NCI-H226 (cell line): ENCODE measurements around the gene PAQR4.
A peak's percentile ranks its signal among the peaks of the same experiment; 100 is the strongest.

Experiments
- DNase-seq: peaks from one replicate; pipeline ENCODE4 v3.0.0-alpha.2; 2015

The PAQR4 gene

DNA sequence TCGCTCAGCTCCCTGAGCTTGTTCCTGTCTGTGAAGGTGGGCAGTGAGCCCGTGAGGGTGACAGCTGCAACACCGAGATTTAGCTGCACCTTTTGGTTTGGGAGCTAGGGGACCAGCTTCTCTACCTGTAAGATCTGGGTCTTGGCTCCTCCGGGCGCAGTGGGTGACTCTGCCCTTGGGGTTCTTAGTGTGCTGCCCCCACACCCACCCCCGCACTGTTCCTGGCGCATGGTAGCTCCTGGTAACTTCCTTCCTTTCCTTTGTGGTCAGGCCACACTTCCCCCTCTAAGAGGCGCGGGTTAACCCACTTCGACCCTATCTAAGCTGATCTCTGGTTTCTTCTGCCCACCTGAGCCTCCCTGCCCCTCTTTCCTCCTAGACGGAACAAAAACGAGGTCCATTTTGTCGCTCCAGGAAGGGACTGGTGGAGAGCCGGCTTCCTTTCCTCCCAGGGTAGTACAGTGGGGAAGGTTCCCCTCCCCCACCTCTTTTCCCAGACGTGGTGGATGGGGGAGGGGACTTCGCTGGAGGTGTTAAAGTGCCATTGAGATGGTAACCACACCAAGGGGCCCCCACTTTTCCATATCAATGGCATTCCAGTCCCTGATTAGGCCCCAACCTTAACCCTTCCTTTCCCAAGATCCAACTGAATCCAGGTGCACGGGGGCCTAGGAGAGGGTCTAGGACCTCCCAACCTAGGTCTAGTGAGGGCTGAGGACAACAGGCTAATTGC lies 39.0 kb downstream of the PAQR4 start:
- DNase-seq: no peak

DNA sequence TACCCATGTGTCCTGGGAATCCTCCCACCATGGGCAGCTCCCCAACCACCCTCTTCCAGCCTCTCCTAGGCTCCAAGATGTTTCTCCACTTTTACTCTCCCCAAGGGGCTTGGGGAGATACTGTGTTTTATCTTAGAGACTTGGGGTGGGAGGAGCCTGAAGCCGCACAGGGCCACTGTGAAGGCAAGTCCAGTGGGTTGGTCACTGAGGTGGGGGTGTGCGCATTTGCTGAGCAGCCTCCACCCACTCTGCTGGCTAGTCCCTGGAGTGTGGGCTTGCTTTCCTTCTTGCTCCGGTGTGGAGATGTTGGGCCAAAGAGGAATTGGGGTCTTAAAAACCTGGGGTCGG lies 39.5 kb downstream of the PAQR4 start:
- no peak for DNase-seq

DNA sequence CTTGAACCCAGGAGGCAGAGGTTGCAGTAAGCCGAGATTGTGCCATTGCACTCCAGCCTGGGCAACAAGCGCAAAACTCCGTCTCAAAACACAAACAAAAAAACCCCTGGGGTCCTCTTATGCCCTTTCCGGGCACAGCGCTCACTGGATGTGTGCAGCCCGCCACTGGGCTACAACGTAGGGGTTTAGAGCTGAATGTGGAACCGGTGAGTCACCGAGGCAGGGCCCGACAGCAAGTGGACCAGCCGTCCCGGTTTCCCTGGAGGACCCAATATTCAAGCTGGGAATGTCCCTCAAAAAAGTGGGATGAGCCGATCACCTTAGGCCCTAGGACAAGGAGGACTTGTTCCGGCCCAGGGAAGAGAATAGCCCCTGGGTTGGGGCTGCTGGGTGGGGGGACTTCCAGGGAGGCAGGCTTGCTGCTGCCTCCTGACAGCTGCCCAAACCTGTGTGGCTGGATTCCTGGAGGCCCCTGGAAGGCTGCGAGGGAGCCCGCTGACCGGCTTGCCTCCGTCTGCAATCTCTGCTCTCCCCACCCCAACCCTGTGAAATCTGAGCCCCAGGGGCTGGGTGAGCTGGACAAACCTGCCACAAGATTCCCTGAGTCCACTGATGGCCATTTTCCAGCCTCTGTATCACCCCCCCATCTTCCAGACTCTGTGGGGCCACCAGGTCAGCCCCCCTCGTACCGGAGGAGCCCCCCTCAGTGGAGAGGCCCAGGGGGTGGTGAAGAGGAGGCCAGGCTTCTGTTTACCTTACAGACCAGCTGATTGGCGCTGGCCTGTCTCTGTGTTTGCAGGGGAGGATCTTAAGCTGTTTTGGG lies 40.6 kb downstream of the PAQR4 start:
- DNase-seq: no peak

DNA sequence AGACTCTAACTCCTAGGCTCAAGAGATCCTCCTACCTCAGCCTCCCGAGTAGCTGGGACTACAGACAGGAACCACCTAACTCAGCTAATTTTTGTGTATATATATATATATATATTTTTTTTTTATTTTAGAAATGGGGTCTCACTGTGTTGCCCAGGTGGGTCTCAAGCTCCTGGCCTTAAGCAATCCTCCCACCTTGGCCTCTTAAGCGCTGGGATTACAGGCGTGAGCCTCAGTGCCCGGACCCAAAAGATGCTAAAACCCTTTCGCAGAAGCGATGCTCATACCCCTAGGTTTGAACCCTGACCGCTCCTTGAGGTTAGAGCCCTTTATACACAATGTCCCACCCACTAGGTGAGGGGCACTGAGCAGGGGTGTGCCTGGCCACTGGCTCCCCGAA lies 41.4 kb downstream of the PAQR4 start:
- no peak for DNase-seq

DNA sequence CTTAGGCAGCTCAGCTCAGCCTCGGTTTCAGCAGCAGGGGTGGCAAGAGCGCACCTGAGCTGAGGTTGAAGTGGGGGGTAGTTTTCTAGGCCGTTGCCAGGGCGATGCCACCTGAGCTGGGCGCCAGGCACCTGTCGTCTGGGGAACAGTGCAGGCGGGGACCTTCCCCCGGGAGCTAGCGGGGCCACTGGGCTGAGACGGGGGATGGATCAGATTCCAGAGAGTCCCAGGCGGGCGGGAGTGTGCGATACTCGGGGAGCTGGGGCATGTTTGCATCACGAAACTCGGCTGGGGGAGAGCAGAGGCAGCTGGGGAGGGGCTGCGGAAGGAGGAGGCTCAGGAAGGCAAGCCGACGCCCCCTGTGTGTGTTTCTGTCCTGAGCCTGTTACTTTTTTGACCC lies 43.1 kb downstream of the PAQR4 start:
- no peak for DNase-seq

DNA sequence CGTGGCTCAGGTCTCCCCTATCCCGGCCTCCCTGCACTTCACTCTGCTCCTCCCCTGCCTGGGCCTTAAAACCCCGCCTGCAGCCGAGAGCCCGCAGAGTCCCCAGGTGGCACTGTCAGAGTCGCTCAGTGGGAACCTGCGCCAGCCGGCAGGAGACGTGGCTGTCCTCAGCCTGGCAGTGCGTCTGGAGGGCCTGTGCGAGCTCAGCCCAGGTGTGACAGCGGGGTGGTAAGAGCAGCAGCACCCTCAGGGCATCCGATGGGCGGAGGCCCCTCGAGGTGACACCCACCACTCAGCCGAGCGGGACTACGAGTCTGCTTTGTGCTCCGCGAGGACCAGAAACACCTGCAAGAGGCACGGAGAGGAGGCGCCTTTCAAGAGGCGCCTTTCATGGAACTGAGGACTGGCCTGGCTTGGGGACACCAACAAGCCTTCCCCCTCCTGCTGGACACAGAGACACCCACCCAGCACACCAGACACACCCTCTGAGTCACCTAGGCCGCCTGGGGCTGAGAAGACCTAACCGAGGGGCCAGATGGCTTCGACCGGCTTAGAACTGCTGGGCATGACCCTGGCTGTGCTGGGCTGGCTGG lies 43.8 kb downstream of the PAQR4 start, which contains the start of gene CLDN9:
TSS of gene CLDN9 (plus strand) at position 96 of the 593 bp plus-strand sequence. CDS start at position 536, 440 bp downstream.
- DNase-seq: no peak

DNA sequence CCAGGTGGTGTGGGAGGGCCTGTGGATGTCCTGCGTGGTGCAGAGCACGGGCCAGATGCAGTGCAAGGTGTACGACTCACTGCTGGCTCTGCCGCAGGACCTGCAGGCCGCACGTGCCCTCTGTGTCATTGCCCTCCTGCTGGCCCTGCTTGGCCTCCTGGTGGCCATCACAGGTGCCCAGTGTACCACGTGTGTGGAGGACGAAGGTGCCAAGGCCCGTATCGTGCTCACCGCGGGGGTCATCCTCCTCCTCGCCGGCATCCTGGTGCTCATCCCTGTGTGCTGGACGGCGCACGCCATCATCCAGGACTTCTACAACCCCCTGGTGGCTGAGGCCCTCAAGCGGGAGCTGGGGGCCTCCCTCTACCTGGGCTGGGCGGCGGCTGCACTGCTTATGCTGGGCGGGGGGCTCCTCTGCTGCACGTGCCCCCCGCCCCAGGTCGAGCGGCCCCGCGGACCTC lies 44.4 kb downstream of the PAQR4 start:
- no peak for DNase-seq

DNA sequence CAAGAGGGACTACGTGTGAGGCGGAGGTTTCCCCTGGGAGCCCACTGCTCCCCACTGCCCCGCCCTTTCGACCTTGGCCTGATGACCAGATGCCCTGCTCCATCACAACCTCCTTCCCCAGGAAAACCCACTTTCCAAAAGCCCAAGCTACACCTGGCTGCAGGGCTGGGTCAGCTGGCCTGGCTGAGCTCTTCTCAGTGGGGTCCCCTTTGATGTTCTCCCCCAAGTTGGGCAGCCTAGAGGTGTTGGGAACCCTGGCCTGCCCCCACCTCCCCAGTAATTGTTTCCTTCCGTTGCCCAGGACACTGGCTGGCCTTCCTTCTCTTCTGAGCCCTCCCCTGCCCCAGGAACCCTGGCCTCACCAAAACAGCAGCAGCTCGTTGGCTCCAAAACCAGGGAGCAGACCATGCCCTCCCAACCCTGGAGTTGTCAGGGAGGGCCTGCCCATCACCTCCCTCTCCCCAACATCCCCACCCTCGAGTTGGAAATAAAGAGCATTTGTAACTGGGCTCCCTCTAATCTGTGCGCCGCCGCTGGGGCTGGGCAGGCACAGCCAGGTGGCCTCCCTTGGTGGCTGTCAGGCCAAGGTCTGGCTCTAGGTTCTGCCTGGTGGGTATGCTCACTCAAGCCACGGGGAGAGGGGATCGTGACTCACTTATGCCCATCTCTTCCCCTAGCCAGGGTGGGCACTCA lies 45.0 kb downstream of the PAQR4 start:
- DNase-seq: no peak

DNA sequence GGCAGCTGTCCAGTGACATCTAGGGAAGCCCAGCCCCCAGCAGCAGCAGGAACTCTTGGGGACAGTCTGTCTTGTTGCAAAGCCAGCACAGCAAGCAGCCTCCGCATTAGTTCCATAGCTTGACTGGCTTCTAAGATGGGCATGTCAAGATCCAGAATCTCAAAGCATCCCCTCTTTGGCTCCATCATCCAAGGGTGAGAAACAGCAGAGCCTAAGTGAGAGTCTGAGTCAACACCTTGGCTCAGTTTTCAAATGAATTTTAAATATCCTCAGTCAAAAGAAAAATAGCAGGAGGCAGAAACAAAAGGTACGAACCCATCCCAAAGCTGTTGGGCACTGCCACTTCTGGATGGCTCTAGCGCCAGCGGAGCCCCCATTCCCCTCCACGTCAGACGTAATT lies 45.8 kb downstream of the PAQR4 start:
- DNase-seq: no peak

DNA sequence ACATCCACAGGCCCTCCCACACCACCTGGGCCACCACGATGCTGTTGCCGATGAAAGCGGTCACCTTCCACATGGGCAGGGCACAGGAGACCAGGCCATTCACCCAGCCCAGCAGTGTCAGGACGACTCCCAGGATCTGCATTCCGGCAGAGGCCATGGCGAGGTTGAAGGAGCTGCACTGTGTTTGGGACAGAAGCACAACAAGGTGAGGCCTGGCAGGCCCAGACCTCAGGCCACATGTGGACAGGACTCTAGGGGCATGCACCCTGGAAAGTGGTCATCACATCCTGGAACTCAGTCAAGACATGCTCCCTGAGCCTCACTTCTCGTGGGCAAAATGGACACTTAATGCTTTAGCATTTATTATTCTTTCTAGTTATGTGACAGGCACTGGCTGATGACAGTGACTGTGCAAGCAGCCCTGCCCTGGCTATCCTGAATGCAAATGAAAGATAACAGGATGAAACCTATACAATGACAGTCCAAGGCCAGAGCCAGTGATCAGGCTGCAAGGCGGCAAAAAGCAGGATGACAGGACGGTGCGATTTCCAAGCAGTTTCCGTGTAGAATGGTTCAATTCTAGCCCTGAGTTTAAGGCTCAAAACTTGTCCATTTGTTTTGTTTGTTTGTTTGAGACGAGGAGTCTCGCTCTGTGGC lies 46.8 kb downstream of the PAQR4 start:
- DNase-seq: no peak

DNA sequence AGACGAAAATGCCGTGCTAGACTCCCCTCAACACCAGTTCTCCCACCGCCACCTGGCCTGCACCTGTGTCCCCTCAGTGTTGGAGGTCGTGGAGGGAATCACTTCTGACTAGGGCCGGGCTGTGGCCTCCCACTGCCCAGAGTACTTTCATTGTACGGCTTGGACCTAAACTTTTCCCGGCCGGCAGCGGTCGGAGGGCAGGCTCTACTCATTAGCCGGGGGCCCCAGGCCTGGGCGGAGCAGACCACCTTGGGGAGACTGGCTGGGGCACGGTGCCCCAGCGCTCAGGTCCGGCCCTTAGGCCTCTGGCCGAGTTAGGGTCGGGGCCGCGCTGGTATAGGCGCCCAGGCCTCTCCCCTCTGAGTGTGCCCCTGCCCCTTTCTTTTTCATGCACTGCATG lies 48.2 kb downstream of the PAQR4 start:
- DNase-seq: no peak

DNA sequence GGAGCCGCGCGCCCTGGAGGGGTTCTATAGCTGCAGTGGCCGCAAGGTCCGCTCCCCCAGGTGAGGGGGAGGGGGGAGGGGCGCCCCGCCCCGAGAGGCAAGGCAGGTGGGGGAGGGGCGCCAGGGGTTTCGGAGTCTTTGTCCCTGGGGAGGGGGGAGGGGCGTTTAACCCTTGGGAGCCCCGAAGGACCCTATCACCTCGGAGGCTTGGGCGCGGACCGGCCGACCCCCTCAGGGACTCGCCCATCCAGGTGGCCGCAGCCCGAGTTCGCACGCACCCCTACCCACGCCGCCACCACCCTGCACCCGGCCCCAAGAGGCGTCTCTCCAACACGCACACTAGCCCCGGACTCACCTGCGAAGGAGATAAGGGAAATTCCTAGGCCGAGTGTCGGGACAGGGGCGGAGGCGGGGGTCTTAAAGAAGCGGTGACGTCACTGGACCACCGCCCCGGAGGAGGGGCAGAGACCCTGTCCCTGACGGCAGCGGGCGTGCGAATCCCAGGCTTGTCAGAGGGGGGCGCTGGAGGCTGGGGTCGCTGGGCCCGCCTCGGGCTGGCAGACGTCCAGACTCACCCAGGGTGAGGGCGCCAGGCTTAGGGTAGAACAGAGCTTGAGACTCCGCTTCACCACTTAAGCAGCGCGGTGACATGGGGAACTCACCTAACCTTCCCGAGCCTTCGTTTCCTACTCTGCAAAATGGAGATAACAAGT lies 48.8 kb downstream of the PAQR4 start, which contains the start of gene CLDN6:
TSS of gene CLDN6 (minus strand) at position 390 of the 713 bp plus-strand sequence. CDS start 2,162 bp downstream, outside the sequence.
- DNase-seq: no peak

DNA sequence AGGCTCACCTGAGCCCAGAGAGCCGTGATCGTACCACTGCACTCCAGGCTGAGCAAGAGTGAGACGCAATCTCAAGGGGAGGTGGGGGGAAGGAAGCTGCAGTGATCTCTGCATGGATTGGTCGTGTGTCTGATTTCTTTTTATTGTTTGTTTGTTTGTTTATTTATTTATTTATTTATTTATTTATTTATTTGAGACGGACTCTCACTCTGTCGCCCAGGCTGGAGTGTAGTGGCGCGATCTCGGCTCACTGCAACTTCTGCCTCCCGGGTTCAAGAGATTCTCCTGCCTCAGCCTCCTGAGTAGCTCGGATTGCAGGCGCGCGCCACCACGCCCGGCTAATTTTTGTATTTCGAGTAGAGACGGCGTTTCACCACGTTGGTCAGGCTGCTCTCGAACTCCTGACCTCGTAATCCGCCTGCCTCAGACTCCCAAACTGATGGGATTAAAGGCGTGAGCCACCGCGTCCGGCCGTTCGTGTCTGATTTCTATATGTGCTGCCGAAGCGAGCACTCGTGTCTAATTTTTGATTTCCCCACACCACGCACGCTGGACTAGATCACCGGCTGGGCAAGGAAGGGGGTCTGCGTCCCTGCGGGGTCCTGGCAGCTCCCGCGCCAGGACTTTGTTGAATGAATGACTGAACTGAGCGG lies 50.6 kb downstream of the PAQR4 start:
- no peak for DNase-seq

DNA sequence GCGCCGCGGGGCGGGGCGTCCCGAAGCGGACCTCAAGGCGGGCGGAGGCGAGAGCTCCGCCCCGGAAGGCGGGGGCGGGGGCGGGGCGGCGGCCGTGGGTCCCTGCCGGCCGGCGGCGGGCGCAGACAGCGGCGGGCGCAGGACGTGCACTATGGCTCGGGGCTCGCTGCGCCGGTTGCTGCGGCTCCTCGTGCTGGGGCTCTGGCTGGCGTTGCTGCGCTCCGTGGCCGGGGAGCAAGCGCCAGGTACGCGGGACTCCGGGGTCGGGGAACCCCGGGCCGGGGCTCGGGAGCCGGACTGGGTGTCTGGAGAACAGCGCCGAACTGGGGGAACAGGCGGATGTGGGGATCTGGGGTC lies 51.1 kb downstream of the PAQR4 start, which contains the start of gene TNFRSF12A:
TSS of gene TNFRSF12A (plus strand) at position 122 of the 357 bp plus-strand sequence. CDS start at position 152, 30 bp downstream.
- DNase-seq: peak; percentile 58

DNA sequence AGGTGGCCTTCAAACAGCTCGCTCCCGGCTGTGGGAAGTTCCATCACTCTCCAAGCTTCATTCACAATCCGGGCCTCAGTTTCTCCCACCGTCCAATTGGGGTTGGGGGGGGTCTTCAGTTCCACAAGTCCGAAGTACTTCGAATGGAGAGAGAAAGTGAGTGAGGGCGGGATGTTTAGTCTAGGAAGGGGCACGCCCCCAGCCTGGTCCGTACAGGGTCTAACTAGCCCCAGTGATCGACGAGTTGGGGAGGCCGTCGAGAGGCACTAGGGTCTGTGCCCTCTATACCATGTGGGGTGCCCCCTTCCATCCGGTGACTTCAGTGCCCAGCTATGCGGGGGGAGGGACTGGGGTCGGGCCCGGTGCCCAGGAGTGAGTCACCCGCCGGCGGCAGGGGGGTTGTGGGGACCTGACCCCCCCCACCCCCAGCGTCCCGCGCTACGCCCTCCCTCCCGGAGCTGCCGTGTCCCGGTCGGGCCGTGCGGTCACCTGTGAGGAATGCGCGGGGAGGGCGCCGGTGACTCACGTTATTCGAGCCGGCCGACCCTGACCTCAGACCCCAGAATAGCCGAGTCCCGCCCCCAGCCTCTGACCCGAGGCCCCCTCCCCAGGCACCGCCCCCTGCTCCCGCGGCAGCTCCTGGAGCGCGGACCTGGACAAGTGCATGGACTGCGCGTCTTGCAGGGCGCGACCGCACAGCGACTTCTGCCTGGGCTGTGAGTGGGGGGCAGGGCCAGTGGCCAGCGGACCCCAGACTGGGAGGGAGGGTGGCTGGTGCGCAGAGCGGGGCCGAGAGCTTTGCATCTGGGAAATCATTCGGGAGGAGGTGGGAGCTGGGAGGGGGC lies 51.7 kb downstream of the PAQR4 start:
- peak; percentile 91 for DNase-seq

DNA sequence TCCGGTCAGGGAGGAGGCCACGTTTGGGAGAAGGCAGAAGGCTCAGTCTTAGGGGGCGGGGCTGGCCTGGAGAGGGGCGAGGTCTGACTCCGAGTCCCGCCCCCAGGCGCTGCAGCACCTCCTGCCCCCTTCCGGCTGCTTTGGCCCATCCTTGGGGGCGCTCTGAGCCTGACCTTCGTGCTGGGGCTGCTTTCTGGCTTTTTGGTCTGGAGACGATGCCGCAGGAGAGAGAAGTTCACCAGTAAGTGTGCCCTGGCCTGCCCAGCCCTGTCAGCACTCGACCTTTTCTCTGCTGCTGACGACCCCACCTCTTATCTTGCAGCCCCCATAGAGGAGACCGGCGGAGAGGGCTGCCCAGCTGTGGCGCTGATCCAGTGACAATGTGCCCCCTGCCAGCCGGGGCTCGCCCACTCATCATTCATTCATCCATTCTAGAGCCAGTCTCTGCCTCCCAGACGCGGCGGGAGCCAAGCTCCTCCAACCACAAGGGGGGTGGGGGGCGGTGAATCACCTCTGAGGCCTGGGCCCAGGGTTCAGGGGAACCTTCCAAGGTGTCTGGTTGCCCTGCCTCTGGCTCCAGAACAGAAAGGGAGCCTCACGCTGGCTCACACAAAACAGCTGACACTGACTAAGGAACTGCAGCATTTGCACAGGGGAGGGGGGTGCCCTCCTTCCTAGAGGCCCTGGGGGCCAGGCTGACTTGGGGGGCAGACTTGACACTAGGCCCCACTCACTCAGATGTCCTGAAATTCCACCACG lies 52.5 kb downstream of the PAQR4 start:
- DNase-seq: peak; percentile 97

DNA sequence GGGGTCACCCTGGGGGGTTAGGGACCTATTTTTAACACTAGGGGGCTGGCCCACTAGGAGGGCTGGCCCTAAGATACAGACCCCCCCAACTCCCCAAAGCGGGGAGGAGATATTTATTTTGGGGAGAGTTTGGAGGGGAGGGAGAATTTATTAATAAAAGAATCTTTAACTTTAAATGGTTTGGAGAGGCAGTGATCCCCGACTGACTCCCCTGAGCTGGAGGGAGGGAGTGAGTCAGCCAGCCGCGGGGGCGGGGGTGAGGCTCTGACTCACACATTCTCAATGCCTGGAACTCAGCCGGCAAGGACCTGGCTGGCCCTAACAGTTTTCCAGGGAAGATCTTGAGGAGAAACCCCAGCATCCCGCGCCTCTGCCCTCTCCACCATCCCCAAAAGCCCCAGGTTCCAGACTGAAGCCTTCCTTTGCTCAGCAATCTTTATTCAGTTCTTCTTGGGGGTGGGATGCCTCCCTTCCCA lies 53.1 kb downstream of the PAQR4 start:
- peak; percentile 92 for DNase-seq

DNA sequence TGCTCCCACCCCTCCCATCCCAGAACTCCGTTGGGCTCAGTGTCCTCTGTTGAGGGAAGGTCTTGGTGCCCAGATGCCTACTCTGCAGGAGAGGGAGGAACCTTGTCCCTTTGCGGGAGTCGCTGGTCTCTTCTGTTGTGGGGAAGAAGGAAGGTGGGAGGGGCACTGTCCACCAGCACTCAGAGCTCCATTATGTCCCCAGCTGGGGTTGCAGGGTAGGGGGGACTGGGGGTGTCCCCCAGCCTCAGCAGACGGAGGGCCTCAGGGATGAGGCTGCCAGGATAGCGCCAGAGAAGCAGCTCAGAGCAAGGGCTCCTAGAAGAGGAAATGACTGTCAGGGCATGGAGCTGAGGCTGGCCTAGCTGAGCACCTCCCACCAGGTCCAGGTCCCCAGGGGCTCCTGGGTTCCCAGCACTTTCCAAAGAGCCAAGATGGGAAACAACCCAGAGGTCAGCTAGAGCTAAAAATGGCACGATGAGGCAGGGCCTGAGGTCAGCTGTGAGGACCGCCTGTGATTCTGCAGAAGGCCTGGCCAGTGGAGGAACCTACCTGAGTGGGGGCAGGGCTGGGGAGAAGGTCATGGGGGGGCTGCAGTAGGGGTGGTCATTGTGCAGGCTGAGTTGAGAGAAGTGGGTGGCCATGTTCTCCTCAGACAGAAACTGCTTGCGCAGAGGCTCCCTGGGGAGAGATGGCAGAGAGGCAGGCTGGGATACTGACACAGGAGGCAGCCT lies 53.7 kb downstream of the PAQR4 start:
- DNase-seq: peak; percentile 61
